Measurements from ENCODE around the gene ARHGEF38.

GRCh38 chr4:105503484-105503883 is 48.9 kb upstream of the ARHGEF38 start:
- TF ChIP-seq REST (IDR thresholded peaks at IDR 0.05; ENCODE audit: insufficient read depth in 1 of 2, low read depth in 2 of 2, low read length in 2 of 2), result no peak
- TF ChIP-seq TAF1 (IDR thresholded peaks at IDR 0.05; ENCODE audit: borderline replicate concordance, insufficient read depth, low read length), result no peak
